B cell (primary cell): ENCODE data around the gene DNAH8.

ENCODE experiments used
- EZH2 ChIP-seq: IDR thresholded peaks from 2 replicates; pipeline ENCODE4 v1.6.1; 2012; ENCODE audit warnings: borderline replicate concordance, low read depth, mild to moderate bottlenecking, moderate library complexity, low read length; ENCODE audit not compliant: insufficient read depth, poor library complexity, severe bottlenecking
- TF ChIP-seq, protein P1 (sequence below): fragments of 200-600 bp; IDR thresholded peaks from one replicate; pipeline ENCODE4 v1.8.0; 2022; ENCODE audit warnings: antibody characterized with exemption, mild to moderate bottlenecking

DNA sequence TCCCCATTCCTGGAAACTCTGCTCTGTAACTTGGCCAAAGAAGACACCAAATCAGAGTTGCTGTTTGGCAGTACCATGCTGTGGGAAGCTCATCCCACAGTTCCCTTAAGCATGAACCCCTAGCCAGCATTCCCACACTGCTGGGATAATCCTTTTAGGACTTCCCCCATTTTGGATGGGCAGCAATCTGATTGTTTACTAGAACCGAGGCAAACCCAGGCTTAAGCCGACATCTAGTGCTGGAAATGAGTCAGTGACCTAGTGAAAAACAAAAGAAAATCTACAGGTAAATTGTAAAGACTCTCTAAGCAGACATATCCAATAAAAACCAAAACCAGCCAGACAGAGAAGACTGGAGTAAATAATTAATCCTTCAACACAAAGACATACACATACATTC is 5.2 kb downstream of the DNAH8 start:
- TF ChIP-seq, protein P1, sequence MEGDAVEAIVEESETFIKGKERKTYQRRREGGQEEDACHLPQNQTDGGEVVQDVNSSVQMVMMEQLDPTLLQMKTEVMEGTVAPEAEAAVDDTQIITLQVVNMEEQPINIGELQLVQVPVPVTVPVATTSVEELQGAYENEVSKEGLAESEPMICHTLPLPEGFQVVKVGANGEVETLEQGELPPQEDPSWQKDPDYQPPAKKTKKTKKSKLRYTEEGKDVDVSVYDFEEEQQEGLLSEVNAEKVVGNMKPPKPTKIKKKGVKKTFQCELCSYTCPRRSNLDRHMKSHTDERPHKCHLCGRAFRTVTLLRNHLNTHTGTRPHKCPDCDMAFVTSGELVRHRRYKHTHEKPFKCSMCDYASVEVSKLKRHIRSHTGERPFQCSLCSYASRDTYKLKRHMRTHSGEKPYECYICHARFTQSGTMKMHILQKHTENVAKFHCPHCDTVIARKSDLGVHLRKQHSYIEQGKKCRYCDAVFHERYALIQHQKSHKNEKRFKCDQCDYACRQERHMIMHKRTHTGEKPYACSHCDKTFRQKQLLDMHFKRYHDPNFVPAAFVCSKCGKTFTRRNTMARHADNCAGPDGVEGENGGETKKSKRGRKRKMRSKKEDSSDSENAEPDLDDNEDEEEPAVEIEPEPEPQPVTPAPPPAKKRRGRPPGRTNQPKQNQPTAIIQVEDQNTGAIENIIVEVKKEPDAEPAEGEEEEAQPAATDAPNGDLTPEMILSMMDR = no peak
- no peak for TF ChIP-seq EZH2
